ENCODE results near the gene ENKD1.

Gene ENKD1

GRCh38 chr16:67678354-67679023 is 11.9 kb upstream of the ENKD1 start:
- DNase-seq, result no peak

- no peak for DNase-seq
Observed at GRCh38 chr16:67677712-67678111, 11.2 kb upstream of the ENKD1 start.

- DNase-seq, result no peak
Observed at GRCh38 chr16:67676939-67677338, 10.4 kb upstream of the ENKD1 start.

- DNase-seq, result no peak
Observed at GRCh38 chr16:67676516-67676915, 10.0 kb upstream of the ENKD1 start.

GRCh38 chr16:67675999-67676398 is 9.4 kb upstream of the ENKD1 start:
- DNase-seq, result no peak

GRCh38 chr16:67675579-67675935 is 9.0 kb upstream of the ENKD1 start:
- DNase-seq, result no peak

GRCh38 chr16:67674851-67675578 is 8.5 kb upstream of the ENKD1 start:
- no peak for DNase-seq

- no peak for DNase-seq
Observed at GRCh38 chr16:67673712-67674580, 7.4 kb upstream of the ENKD1 start.

GRCh38 chr16:67672739-67673662 is 6.5 kb upstream of the ENKD1 start:
- no peak for DNase-seq

GRCh38 chr16:67672306-67672705 is 5.8 kb upstream of the ENKD1 start:
- DNase-seq, result no peak

GRCh38 chr16:67669499-67670101 is 3.0 kb upstream of the ENKD1 start:
- DNase-seq, result no peak

GRCh38 chr16:67668495-67669157 is 2.1 kb upstream of the ENKD1 start:
- DNase-seq, result no peak

GRCh38 chr16:67667817-67668494 is 1.4 kb upstream of the ENKD1 start:
- peak; percentile 89 for DNase-seq

- no peak for DNase-seq
Observed at GRCh38 chr16:67667453-67667816, 885 bp upstream of the ENKD1 start.

- no peak for DNase-seq
Observed at GRCh38 chr16:67666032-67666551, 458 bp downstream of the ENKD1 start.

GRCh38 chr16:67665598-67665997 is 952 bp downstream of the ENKD1 start:
- no peak for DNase-seq

GRCh38 chr16:67664871-67665270 is 1.7 kb downstream of the ENKD1 start:
- DNase-seq, result no peak

- no peak for DNase-seq
Observed at GRCh38 chr16:67664258-67664657, 2.3 kb downstream of the ENKD1 start.

- DNase-seq, result no peak
Observed at GRCh38 chr16:67663877-67664222, 2.7 kb downstream of the ENKD1 start.

GRCh38 chr16:67663151-67663876 is 3.2 kb downstream of the ENKD1 start:
- DNase-seq, result no peak
